ENCODE results near the gene IFFO2.
"Not testable (repeated sequence)": the region's sequence is repeated elsewhere in the genome, so short reads cannot be mapped to it uniquely, and the experiment has no call there.

Gene IFFO2

DNA sequence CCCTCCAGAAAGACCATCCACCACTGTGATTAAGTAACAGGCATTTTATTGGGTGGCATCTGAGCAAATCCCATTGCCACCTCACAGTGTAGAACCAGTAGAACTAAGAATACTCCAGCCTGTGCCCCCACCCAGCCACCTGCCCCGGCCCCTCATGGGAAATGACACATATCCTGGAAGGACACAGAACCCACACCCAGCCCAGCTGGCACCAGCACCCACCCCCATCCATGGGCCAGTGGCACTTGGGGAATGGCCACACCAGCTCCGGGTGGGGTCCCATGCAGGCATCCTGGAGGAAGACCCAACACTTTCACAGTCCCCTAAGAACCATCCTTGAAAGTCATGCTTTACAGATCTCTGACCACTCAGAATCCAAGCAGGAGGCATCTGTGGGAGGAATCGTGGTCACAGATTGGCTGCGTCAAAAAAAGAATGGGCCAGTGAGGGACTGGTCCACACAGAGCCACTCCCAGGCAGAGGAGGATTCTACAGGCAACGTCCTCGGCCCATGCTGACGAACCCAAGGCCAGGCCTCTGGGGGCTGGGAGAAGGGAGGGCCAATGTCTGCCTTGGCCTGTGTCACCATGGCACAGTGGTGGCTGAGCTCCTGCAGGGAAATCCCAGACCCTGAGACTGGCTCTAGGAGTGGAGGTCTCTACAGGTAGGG is 84.9 kb downstream of the IFFO2 start:
- H3K9me3 ChIP-seq (ENCODE audit: control insufficient read depth, insufficient read depth, low read length): no peaks in the 10 kb centered on the region
- no peaks in the 10 kb centered on the region for H3K36me3 ChIP-seq (ENCODE audit: insufficient read depth, low read length)
- H3K4me1 ChIP-seq (ENCODE audit: insufficient read depth, low read length): 0 out of 2 replicates have a peak, but pooled peaks cover 5% of the 10 kb centered on the region
- H3K9ac ChIP-seq (ENCODE audit: low read depth, low read length): no peak overlapping the region

DNA sequence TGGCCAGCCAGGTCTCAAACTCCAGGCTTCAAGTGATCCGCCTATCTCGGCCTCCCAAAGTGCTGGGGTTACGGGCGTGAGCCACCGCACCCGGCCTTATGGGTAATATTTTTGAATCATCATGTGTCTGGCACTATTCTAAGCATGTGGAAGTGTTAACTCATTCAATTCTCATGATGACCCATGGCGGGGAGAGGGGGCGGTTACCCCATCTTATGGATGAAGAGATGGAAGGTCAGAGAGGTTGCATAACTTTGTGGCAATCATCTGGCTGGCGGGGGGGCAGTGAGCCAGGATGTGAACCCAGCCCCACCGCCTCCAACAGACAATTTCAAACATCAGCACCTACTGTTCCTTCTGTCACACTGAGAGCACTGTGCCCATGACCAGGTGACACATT is 85.5 kb downstream of the IFFO2 start:
- H3K9ac ChIP-seq (ENCODE audit: low read depth, low read length): no peak overlapping the region
- H3K9me3 ChIP-seq (ENCODE audit: control insufficient read depth, insufficient read depth, low read length): no peaks in the 10 kb centered on the region
- 0 out of 2 replicates have a peak, but pooled peaks cover 5% of the 10 kb centered on the region for H3K4me1 ChIP-seq (ENCODE audit: insufficient read depth, low read length)
- H3K36me3 ChIP-seq (ENCODE audit: insufficient read depth, low read length): no peaks in the 10 kb centered on the region

DNA sequence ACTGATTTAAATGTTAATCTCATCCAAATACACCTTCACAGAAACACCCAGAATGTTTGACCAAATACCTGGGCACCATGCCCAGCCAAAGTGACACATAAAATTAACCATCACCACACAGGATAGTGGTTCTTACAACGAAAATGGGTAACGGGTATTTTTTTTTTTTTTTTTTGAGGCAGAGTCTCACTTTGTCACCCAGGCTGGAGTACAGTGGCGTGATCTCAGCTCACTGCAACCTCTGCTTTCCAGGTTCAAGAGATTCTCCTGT is 85.9 kb downstream of the IFFO2 start:
- not testable (repeated sequence) for H3K9me3 ChIP-seq (ENCODE audit: control insufficient read depth, insufficient read depth, low read length); H3K4me1 ChIP-seq (ENCODE audit: insufficient read depth, low read length); H3K36me3 ChIP-seq (ENCODE audit: insufficient read depth, low read length); H3K9ac ChIP-seq (ENCODE audit: low read depth, low read length)

DNA sequence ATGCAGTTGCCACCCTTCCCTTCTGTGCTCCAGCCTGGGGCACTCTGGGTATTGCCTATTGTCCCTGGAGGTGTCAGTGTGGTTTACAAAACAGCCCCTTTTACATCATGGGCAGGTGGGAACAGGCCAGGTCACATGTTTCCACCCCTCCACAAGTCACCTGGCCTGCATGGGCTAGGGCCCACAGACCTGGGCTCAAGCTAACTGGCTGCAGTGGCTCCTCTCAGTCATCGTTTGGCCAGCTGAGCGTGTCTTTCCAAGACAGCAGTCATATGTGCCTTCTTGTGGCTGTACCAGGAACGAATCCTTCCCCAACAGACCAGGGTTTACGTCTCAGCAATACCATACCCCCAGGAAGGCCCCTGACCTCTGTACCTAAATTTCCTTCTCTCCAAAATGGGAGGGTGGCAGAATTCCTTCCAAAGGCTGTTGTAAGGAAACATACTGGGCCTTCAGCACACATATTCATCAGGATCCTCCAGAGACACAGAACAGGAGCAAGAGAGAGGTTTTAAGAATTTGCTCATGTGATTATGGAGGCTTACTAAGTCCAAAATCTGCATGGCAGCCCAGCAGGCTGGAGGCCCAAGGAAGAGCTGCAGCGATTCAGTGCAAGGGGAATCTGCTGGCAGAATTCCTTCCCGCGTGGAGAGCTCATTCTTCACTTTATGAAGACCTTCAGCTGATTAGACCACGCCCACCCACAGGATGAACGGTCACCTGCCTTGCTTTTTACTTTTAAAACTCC is 86.5 kb downstream of the IFFO2 start:
- H3K9ac ChIP-seq (ENCODE audit: low read depth, low read length): no peak overlapping the region
- H3K36me3 ChIP-seq (ENCODE audit: insufficient read depth, low read length): no peaks in the 10 kb centered on the region
- 0 out of 2 replicates have a peak, but pooled peaks cover 5% of the 10 kb centered on the region for H3K4me1 ChIP-seq (ENCODE audit: insufficient read depth, low read length)
- no peaks in the 10 kb centered on the region for H3K9me3 ChIP-seq (ENCODE audit: control insufficient read depth, insufficient read depth, low read length)

DNA sequence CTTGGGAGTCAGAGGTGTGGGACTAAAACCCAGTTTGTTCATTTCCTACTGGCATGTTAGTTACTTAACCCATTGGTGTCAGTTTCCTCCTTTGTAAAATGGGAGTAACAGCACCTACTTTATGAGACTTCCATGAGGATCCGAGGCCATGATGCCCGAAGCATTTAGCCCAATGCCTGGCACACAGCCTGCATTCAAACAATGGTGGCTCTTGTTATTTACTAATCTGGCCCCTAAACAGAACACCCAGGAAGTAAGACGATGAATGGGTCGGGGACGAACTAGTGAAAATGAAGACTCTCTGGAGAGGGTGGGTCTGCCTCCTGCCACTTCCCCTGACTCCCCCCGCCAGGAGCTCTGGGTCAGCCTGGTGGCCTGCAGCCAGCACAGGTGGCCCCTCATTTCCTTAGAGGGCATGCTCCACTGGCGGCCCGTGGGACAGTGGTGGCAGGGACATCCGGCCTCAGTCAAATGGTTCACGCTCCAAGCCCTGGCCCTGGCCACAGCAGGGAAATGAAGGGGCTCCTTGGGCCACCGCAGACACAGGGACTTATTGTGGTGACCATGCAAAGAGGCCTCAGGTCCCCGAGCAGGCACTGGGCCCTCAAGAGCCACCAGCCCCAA is 87.6 kb downstream of the IFFO2 start:
- Histone ChIP-seq H3K9ac (ENCODE audit: low read depth, low read length) (no peak overlapping the region), H3K36me3 (ENCODE audit: insufficient read depth, low read length) (no peaks in the 10 kb centered on the region), H3K4me1 (ENCODE audit: insufficient read depth, low read length) (0 out of 2 replicates have a peak, but pooled peaks cover 5% of the 10 kb centered on the region), H3K9me3 (ENCODE audit: control insufficient read depth, insufficient read depth, low read length) (no peaks in the 10 kb centered on the region)

DNA sequence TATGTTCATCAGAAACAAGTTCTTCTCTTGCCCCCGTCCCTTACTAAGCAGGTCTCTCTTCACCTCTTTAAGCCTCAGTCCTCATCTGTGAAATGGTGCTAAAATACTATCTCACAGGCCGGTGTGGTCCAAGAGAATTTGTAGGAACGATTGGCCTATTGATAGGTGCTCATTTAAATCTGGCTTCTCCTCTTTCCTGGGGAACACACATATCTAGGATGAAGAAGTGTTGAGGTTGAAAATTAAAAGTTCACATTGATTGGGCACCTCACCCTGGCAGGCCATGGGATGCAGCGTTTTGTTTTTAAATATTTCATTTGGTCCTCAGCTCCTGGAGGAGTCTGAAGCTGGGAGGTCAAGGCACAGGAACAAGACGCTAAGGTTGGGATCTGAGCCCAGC is 88.1 kb downstream of the IFFO2 start:
- Histone ChIP-seq H3K36me3 (ENCODE audit: insufficient read depth, low read length) (no peaks in the 10 kb centered on the region), H3K9me3 (ENCODE audit: control insufficient read depth, insufficient read depth, low read length) (no peaks in the 10 kb centered on the region), H3K4me1 (ENCODE audit: insufficient read depth, low read length) (0 out of 2 replicates have a peak, but pooled peaks cover 5% of the 10 kb centered on the region), H3K9ac (ENCODE audit: low read depth, low read length) (no peak overlapping the region)

DNA sequence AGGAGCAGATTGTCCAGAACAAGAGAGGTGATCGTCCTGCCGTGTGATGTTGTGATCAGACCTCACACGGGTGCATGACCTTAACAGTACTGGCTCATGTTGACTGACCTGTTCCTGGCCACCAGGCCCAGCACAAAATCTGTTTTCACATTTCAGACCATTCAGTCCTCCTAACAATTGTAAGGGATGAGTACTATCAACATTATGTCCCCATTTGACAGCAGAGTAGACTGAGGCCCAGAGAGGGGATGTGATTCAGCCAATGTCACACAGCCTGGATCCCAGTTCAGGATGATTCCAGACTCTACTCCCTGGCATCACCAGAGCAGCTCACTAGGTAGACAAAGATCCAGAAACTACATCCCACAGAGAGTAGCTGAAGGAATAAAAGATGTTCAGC is 89.6 kb downstream of the IFFO2 start:
- Histone ChIP-seq H3K36me3 (ENCODE audit: insufficient read depth, low read length) (no peaks in the 10 kb centered on the region), H3K9me3 (ENCODE audit: control insufficient read depth, insufficient read depth, low read length) (no peaks in the 10 kb centered on the region), H3K9ac (ENCODE audit: low read depth, low read length) (no peak overlapping the region), H3K4me1 (ENCODE audit: insufficient read depth, low read length) (0 out of 2 replicates have a peak, but pooled peaks cover 5% of the 10 kb centered on the region)

DNA sequence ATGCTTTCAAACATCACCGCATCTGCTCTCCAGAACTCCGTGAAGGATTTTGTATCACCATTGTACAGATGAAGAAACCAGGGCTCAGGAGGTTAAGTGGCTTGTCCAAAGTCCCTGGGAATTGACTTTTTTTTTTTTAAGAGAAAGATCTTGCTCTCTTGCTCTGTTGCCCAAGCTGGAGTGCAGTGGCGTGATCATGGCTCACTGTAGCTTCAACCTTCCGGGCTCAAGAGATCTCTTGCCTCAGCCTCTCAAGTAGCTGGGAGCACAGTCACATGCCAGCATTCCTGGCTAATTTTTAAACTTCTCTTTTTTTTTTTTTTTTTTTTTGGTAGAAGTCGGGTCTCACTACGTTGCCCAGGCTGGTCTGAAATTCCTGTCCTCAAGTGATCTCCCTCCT is 90.2 kb downstream of the IFFO2 start:
- Histone ChIP-seq H3K9me3 (ENCODE audit: control insufficient read depth, insufficient read depth, low read length) (no peaks in the 10 kb centered on the region), H3K36me3 (ENCODE audit: insufficient read depth, low read length) (no peaks in the 10 kb centered on the region), H3K9ac (ENCODE audit: low read depth, low read length) (no peak overlapping the region), H3K4me1 (ENCODE audit: insufficient read depth, low read length) (0 out of 2 replicates have a peak, but pooled peaks cover 5% of the 10 kb centered on the region)

DNA sequence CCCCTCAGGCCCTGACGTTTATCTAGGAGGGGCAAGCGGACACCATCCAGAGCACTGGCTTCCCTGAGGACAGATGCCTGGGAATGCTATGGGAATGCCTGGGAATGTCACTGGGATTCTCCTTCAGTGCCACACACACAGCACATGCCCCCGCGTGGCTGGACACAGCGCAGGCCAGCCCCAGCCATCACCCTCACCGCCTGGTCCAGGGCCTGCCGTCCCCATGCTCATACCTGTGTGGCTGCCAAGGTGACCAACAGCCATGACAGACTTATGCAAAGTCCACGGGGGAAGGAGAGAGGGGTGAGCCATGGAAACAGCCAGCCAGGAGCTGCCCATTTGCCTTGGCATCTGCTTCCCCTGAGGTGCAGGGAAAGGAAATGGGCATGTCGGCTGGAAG is 91.3 kb downstream of the IFFO2 start:
- no peaks in the 10 kb centered on the region for H3K9me3 ChIP-seq (ENCODE audit: control insufficient read depth, insufficient read depth, low read length)
- H3K9ac ChIP-seq (ENCODE audit: low read depth, low read length): no peak overlapping the region
- no peaks in the 10 kb centered on the region for H3K36me3 ChIP-seq (ENCODE audit: insufficient read depth, low read length)
- H3K4me1 ChIP-seq (ENCODE audit: insufficient read depth, low read length): 0 out of 2 replicates have a peak, but pooled peaks cover 4% of the 10 kb centered on the region

DNA sequence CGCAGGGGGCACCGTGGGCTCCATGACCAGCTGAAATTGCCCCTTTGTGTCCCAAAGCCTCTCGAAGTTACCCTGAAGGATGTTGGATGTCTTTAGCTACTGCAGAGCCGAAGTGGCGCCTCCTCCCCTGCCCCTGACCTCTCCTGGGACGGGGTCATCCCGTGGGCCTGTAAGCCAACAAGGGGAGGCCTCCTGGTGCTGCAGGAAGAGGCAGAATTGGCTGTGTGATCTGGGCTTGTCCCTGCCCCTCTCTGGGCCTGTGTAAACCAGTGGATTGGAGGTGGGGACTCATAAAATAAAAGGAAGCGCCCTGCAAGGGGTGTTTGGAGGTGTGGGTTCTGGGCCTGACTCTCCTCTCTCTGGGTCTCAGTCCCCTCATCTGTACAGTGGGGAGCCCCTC is 94.9 kb downstream of the IFFO2 start:
- Histone ChIP-seq H3K9me3 (ENCODE audit: control insufficient read depth, insufficient read depth, low read length) (no peaks in the 10 kb centered on the region), H3K36me3 (ENCODE audit: insufficient read depth, low read length) (no peaks in the 10 kb centered on the region), H3K4me1 (ENCODE audit: insufficient read depth, low read length) (no peaks in the 10 kb centered on the region), H3K9ac (ENCODE audit: low read depth, low read length) (no peak overlapping the region)

DNA sequence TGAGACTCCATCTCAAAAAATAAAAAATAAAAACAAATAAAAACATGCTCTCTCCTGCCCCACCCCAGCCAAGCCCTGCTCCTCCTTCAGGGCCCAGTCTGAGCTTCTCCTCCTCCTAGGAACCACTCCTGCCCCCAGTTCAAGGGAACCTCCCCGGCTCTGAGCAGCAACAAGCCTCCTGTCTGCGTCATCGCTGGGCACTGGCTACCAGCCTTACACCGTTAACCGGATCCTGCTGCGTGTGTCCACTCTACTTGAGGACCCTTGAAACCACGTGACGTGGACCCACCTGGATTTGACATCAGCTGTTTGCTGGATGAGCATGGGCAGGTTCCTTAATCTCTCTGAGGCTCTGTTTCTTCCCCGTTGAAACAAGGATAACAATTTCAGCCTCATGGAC is 95.4 kb downstream of the IFFO2 start:
- Histone ChIP-seq H3K9ac (ENCODE audit: low read depth, low read length) (no peak overlapping the region), H3K4me1 (ENCODE audit: insufficient read depth, low read length) (no peaks in the 10 kb centered on the region), H3K9me3 (ENCODE audit: control insufficient read depth, insufficient read depth, low read length) (no peaks in the 10 kb centered on the region), H3K36me3 (ENCODE audit: insufficient read depth, low read length) (no peaks in the 10 kb centered on the region)

DNA sequence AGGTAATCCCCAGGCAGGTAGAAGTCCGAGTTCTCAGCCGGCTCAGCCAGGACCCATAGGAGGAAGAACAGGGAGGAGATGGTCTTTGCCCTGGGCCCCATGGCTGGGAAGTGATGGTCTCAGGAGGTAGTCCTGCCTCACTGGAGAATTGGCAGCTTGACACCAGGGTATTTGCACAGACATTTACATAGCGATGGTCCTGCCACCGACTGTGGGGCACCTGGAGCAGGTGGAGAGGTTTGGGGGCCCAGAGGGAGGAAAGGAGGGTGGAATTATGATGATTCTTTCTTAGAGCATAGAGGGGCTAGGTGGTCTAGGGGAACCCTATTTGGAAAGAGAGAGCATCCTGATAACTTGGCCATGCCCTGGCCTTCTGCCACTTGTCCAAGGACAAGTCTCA is 96.9 kb downstream of the IFFO2 start, which contains the start of gene TAS1R2:
TAS1R2 (minus strand) TSS at position 101 of the 400 bp plus-strand sequence; CDS start at position 101, 0 bp downstream.
- no peaks in the 10 kb centered on the region for H3K9me3 ChIP-seq (ENCODE audit: control insufficient read depth, insufficient read depth, low read length)
- H3K4me1 ChIP-seq (ENCODE audit: insufficient read depth, low read length): no peaks in the 10 kb centered on the region

DNA sequence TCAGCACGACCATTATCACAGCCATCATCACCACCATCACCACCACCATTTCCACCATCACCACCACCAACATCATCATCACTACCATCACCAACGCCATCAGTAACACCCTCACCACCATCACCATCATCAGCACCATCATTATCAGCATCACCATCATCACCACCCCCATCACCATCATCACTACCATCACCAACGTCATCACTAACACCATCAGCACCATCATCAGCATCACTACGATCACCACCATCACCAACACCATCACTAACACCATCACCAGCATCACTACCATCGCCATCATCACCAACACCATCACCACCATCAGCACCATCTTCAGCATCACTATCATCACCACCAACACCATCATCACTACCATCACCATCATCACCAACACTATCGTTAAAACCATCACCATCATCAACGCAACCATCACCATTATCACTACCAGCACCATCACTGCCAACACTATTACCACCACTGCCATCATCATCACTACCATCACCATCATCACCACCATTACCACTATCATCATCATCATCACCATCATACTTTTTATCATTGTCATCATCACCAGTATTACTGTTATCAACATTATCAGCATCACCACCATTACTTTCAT is 98.3 kb downstream of the IFFO2 start:
- Histone ChIP-seq H3K9me3 (ENCODE audit: control insufficient read depth, insufficient read depth, low read length) (no peaks in the 10 kb centered on the region), H3K4me1 (ENCODE audit: insufficient read depth, low read length) (no peaks in the 10 kb centered on the region), H3K9ac (ENCODE audit: low read depth, low read length) (no peak overlapping the region), H3K36me3 (ENCODE audit: insufficient read depth, low read length) (no peaks in the 10 kb centered on the region)

More for the DNA sequence above, 96.9 kb downstream of the IFFO2 start, which contains the start of gene TAS1R2:
- Histone ChIP-seq H3K36me3 (ENCODE audit: insufficient read depth, low read length) (no peaks in the 10 kb centered on the region), H3K9ac (ENCODE audit: low read depth, low read length) (no peak within 1 kb of the TSS)

DNA sequence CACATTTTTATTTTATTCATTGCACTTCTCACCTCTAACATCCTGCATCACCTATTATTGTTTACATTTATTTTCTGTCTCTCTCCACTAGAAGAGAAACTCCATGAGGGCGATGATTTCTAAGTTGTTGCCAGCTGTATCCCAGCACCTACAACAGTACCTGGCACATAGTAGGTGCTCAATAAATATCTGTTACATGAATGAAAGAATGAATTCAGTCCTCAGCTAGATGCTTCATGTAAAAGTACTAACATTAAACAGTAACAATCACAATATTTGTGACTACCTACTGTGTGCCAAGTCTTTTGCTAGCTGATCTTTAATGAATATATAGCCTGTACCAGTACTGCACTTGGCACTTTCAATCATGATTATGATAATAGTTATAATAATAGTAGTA is 100.0 kb downstream of the IFFO2 start:
- H3K36me3 ChIP-seq (ENCODE audit: insufficient read depth, low read length): no peaks in the 10 kb centered on the region
- no peaks in the 10 kb centered on the region for H3K9me3 ChIP-seq (ENCODE audit: control insufficient read depth, insufficient read depth, low read length)
- H3K9ac ChIP-seq (ENCODE audit: low read depth, low read length): no peak overlapping the region
- H3K4me1 ChIP-seq (ENCODE audit: insufficient read depth, low read length): no peaks in the 10 kb centered on the region

All from ES-I3 (cell line).